Common myeloid progenitor, CD34-positive (primary cell): ENCODE results near the gene AFG3L2.

Experiments
- CTCF ChIA-PET: fragments of 350-600 bp; sonication (Branson Sonifier 250); formaldehyde crosslinking; loops from one replicate; lab custom pipeline; 2021; ENCODE audit warnings: antibody characterized with exemption; lab: Charles Lee
- POLR2A ChIA-PET: fragments of 350-600 bp; sonication (Branson Sonifier 250); formaldehyde crosslinking; loops from one replicate; lab custom pipeline; 2021; ENCODE audit warnings: antibody characterized with exemption; lab: Charles Lee
- DNase-seq, 3 donors: peaks; one replicate each; pipeline versions ENCODE4 v3.0.0 to v3.0.0-alpha.2; 2013
- H3K27ac ChIP-seq, 2 experiments: 1 replicate in 1 of 2; 2 replicates in 1 of 2; pipeline ENCODE4 v1.7.0; 2013; ENCODE audit warnings: inconsistent platforms in 2 of 2, low read length in 2 of 2, mild to moderate bottlenecking in 2 of 2, low read depth in 1 of 2, moderate library complexity in 1 of 2; ENCODE audit not compliant: severe bottlenecking in 2 of 2, insufficient read depth in 1 of 2, poor library complexity in 1 of 2
- H3K27me3 ChIP-seq, 5 experiments: replicated peaks in 2 of 5; 1 replicate in 3 of 5; 2 replicates in 2 of 5; pipeline versions ENCODE4 v1.6.1 to v1.7.0; 2013; ENCODE audit warnings: low read length in 4 of 5, mild to moderate bottlenecking in 2 of 5, moderate library complexity in 2 of 5, inconsistent platforms in 1 of 5; ENCODE audit not compliant: insufficient read depth in 5 of 5, control insufficient read depth in 4 of 5
- H3K36me3 ChIP-seq, 4 experiments: 1 replicate in 2 of 4; 2 replicates in 2 of 4; pipeline versions ENCODE4 v1.6.1 to v1.7.0; 2013; ENCODE audit warnings: low read length in 3 of 4, control low read depth in 1 of 4, mild to moderate bottlenecking in 1 of 4; ENCODE audit not compliant: control insufficient read depth in 4 of 4, insufficient read depth in 4 of 4
- H3K4me1 ChIP-seq, 4 experiments: 1 replicate in 3 of 4; 2 replicates in 1 of 4; pipeline versions ENCODE4 v1.6.1 to v1.7.1; 2013; ENCODE audit warnings: low read length in 3 of 4, mild to moderate bottlenecking in 3 of 4, control low read depth in 1 of 4, inconsistent platforms in 1 of 4, moderate library complexity in 1 of 4; ENCODE audit not compliant: control insufficient read depth in 4 of 4, insufficient read depth in 4 of 4; ENCODE audit errors: control extremely low read depth in 1 of 4
- H3K4me3 ChIP-seq, 7 experiments: 1 replicate in 4 of 7; 2 replicates in 3 of 7; pipeline versions ENCODE4 v1.5.1 to v1.7.0; 2013; ENCODE audit warnings: mild to moderate bottlenecking in 7 of 7, low read length in 6 of 7, moderate library complexity in 6 of 7, inconsistent platforms in 2 of 7, low read depth in 2 of 7, control low read depth in 1 of 7; ENCODE audit not compliant: insufficient read depth in 4 of 7, control insufficient read depth in 1 of 7; ENCODE audit errors: extremely low read depth in 1 of 7
- H3K9me3 ChIP-seq, 5 experiments: 1 replicate in 4 of 5; 2 replicates in 1 of 5; pipeline versions ENCODE4 v1.6.1 to v1.7.1; 2013; ENCODE audit warnings: low read length in 4 of 5, mild to moderate bottlenecking in 2 of 5, inconsistent platforms in 1 of 5, low read depth in 1 of 5, moderate library complexity in 1 of 5; ENCODE audit not compliant: control insufficient read depth in 4 of 5, insufficient read depth in 2 of 5; ENCODE audit errors: control extremely low read depth in 1 of 5
- WGBS: methylation state at CpG from one replicate; pipeline ENCODE4 v1.1.5; 2013; ENCODE audit not compliant: insufficient coverage; 5-methylcytosine and 5-hydroxymethylcytosine counted together

AFG3L2 gene

DNA sequence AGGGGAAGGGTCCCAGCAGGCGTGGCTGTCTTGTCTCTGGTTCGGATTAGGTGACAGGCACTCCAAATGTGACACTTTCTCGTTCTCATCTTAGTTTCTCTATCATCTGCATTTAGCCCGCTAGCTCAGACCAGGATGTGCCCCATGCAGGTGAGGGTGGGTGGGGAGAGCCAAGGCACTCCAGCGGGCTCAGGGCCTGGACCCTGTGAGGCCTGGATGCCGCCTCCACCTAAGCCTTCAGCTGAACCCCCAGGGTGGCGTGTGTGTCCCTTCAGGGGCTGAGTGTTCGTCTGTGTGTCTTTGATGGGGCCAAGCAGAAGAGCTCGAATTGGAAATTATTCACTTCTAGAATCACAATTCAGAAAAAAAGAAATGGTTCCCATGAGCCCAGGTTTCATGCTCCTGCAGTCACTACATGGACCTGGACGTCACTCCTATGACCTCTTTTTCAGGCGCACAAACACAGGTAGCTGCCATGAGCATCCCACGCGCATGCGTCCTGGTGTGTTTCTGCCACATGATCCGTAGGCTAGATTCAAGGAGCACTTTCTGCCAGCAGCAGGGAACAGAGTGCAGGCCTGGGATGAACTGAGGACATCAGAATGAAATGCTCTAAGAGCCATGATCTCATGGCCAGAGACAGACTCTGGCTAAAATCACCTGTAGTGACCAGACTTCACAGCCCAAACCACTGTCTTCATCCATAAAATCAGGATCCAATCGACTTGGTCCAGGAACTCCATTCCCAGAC, 97.1 kb downstream of the AFG3L2 start:
- no peak overlapping the region for H3K4me3 ChIP-seq
- CTCF ChIA-PET = interaction anchor here (0.5 to 2.6 kb wide), 6 partner anchors 9 to 203 kb away, joined by 3 to 12 read pairs (median 4); no protein-coding TSS in a partner anchor
- peaks cover 0 to 16% (median 4%) of the 10 kb centered on the region in 4 experiments for H3K4me1 ChIP-seq
- DNase-seq = no peak
- POLR2A ChIA-PET = no interaction called here
- H3K27me3 ChIP-seq = peaks cover 0 to 9% (median 3%) of the 10 kb centered on the region in 5 experiments
- no peaks in the 10 kb centered on the region for H3K9me3 ChIP-seq
- H3K27ac ChIP-seq = no peak overlapping the region
- no peaks in the 10 kb centered on the region for H3K36me3 ChIP-seq
- 98% methylated on average over 16 of the region's 16 CpGs for WGBS
